Measurements from ENCODE around the gene TRAPPC3.

The TRAPPC3 gene

GRCh38 chr1:36172017-36172747 is 22.9 kb upstream of the TRAPPC3 start:
- no peak for TF ChIP-seq CTCF (conservative IDR thresholded peaks at IDR 0.05; ENCODE audit: low read depth, low read length)
- no peak overlapping the region for H3K4me3 ChIP-seq (ENCODE audit: low read depth, low read length)
- no peak for DNase-seq (ENCODE audit: low read depth)

DNA sequence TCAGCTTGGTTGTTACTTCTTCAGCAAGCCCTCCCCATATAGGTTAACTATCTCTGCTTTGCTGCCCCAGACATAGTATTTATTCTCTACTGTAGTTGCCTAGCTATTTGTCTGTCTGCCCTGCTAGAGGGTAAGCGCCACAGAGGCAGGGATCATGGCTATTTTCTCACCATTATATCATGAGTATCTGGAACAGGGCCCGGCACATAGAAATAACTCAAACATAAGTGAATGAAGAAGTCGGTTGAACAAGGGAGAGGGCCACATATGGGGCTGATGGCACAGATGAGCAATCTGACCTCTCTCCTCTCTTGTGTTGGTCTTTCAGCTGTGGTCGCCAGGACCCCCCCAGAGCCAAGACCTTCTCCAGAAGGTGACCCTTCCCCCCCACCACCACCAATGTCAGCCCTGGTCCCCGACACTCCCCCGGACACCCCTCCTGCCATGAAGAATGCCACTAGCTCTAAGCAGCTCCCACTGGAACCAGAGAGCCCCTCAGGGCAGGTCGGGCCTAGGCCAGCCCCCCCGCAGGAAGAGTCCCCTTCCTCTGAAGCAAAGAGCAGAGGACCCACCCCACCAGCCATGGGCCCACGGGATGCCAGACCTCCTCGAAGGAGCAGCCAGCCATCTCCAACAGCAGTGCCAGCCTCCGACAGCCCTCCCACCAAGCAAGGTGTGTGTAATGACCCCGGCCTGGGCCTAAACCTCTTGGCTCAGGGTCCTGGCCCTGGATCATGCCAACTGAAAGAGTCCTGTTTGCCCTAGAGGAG is 21.5 kb upstream of the TRAPPC3 start:
- no peak for DNase-seq (ENCODE audit: low read depth)
- no peak for TF ChIP-seq CTCF (conservative IDR thresholded peaks at IDR 0.05; ENCODE audit: low read depth, low read length)
- H3K4me3 ChIP-seq (ENCODE audit: low read depth, low read length): no peak overlapping the region

GRCh38 chr1:36168514-36168913 is 19.2 kb upstream of the TRAPPC3 start:
- no peak overlapping the region for H3K4me3 ChIP-seq (ENCODE audit: low read depth, low read length)
- no peak for DNase-seq (ENCODE audit: low read depth)
- TF ChIP-seq CTCF (conservative IDR thresholded peaks at IDR 0.05; ENCODE audit: low read depth, low read length): no peak

DNA sequence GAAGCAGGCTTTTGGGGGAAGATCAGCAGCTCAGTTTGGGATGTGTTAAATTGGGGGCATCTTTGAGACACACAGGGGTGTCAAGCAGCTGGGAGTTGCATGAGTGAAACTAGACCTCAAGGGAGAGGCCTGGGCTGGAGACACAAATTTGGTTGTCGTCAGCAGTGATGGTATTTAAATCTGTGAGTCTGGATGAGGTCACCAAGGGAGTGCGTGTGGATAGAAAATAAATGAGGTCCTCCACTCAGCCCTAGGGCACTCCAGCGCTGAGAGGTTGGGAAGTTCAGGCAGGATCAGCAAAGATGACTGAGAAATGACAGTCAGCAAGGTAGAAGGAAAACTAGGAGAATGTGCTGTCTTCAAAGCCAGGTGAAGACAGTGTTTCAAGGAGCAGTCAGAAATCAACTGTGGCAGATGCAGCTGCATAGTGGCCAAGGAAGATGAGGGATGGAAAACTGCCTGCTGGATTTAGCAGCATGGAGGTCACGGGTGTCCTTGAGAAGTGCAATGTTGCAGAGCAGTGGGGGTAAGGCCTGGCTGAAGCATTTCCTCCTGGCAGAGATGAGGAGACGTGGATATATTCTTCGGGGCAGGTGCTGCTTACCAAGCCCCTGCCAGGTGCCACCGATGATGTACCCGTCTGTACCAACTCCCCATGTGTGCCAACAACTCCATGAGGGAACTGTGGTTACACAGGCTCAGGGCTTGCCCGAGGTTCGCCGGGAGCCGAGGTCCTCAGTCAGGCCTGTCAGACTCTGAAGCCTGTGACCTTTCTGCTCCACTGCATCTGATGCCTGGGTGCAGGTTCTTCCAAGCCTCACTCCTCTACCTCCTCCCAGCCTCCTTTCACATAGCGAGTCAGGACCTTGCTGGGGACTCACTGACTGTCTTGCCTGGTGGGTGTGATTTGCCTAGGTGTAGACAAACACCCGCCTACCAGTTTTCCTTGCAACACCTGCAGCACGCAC is 17.9 kb upstream of the TRAPPC3 start:
- no peak for DNase-seq (ENCODE audit: low read depth)
- no peak overlapping the region for H3K4me3 ChIP-seq (ENCODE audit: low read depth, low read length)
- TF ChIP-seq CTCF (conservative IDR thresholded peaks at IDR 0.05; ENCODE audit: low read depth, low read length): no peak

GRCh38 chr1:36166136-36166535 is 16.9 kb upstream of the TRAPPC3 start:
- H3K4me3 ChIP-seq (ENCODE audit: low read depth, low read length): no peak overlapping the region
- DNase-seq (ENCODE audit: low read depth): no peak
- TF ChIP-seq CTCF (conservative IDR thresholded peaks at IDR 0.05; ENCODE audit: low read depth, low read length): no peak

GRCh38 chr1:36165145-36165544 is 15.9 kb upstream of the TRAPPC3 start:
- TF ChIP-seq CTCF (conservative IDR thresholded peaks at IDR 0.05; ENCODE audit: low read depth, low read length): no peak
- H3K4me3 ChIP-seq (ENCODE audit: low read depth, low read length): no peak overlapping the region
- DNase-seq (ENCODE audit: low read depth): no peak
